Activated naive CD4-positive, alpha-beta T cell treated with anti-CD3 and anti-CD28 coated beads, Interleukin-2, amount 50 U/mL, for 24 hours (primary cell): ENCODE data around the gene SGTB.
A peak's percentile ranks its signal among the peaks of the same experiment; 100 is the strongest.

Experiments used
- H3K27ac Mint-ChIP-seq: one replicate; pipeline ENCODE4 v1.8.0; 2021; ENCODE audit warnings: mild to moderate bottlenecking, mixed read lengths
- H3K27me3 Mint-ChIP-seq: one replicate; pipeline ENCODE4 v1.8.0; 2021; ENCODE audit warnings: mixed read lengths
- H3K36me3 Mint-ChIP-seq: one replicate; pipeline ENCODE4 v1.8.0; 2021; ENCODE audit warnings: mixed read lengths
- H3K4me1 Mint-ChIP-seq: one replicate; pipeline ENCODE4 v1.8.0; 2021; ENCODE audit warnings: mixed read lengths
- H3K4me3 Mint-ChIP-seq: one replicate; pipeline ENCODE4 v1.8.0; 2021; ENCODE audit warnings: mild to moderate bottlenecking, mixed read lengths
- H3K9me3 Mint-ChIP-seq: one replicate; pipeline ENCODE4 v1.8.0; 2021; ENCODE audit warnings: mixed read lengths

Gene SGTB, protein sequence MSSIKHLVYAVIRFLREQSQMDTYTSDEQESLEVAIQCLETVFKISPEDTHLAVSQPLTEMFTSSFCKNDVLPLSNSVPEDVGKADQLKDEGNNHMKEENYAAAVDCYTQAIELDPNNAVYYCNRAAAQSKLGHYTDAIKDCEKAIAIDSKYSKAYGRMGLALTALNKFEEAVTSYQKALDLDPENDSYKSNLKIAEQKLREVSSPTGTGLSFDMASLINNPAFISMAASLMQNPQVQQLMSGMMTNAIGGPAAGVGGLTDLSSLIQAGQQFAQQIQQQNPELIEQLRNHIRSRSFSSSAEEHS

DNA sequence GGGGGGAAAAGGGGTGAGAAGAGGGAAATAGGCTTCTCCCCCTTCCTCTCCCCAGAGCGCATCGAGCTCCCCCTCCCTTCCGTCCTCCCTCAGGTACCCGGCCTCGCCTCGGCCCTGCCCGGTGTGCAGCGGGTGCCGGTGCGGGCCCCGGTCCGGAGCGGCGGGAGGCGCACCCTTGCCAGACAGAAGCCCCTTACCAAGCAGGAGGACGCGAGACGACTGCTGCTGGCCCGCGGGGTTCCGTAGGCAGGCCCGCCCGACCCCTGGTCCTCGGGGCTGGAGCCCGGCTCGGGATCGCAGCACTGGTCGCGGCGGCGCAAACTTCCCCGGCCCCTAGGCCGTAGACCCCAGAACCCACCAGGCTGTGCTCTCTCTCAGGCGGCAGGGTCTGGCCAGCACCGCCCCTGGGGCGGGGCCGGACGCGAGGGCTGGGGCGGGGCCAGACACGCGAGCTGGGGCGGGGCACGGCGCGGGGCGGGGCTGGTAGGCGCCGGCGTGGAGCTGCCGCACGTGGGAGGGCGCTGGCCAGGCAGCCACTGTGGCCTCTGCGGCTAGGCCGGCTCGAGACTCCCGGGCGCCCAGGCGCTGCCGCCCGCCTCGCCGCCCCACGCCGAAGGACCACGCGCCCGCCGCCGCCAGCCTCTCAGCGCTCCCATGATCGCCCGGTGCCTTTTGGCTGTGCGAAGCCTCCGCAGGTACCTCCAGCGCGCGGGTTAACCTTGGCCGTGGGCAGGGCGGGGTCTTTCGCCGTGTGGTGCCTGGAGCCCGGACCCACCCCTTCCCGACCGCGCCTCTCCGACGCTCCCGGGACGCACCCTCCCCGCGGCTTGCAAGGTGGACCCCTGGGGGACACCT is at the start of gene SGTB, which contains the start of gene NLN:
SGTB (minus strand) TSS at position 390 of the 855 bp plus-strand sequence. CDS start 1,302 bp downstream, outside the sequence.
NLN (plus strand) TSS at position 486 of the 855 bp plus-strand sequence; CDS start at position 655, 169 bp downstream.
- Mint-ChIP-seq H3K27me3 (no peaks in the 10 kb centered on the region), H3K4me3 (peak within 1 kb of the TSS; percentile 96), H3K27ac (peak within 1 kb of the TSS; percentile 96), H3K4me1 (peaks cover 16% of the 10 kb centered on the region), H3K36me3 (no peaks in the 10 kb centered on the region), H3K9me3 (no peaks in the 10 kb centered on the region)

DNA sequence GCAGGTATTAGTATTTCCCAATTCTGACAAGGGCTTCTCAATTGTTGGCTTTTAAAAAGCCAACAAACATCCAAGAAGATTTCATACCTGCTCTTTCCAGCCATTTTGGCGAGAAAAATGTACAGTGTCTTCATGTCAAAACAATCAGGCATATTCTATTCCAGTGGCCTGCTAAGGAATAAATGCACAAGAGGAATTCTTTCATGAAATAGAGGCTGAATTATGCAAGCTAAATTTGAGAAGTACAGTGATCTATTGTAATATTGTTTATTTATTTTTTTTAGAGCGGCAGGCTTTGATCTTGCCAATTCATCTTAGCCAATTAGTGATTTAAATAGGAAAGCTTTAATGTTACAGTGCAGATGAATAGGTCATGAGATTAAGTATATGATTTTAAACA is 49.4 kb upstream of the SGTB start:
- H3K27ac Mint-ChIP-seq, result no peak overlapping the region
- no peaks in the 10 kb centered on the region for H3K9me3 Mint-ChIP-seq
- no peak overlapping the region for H3K4me3 Mint-ChIP-seq
- H3K36me3 Mint-ChIP-seq, result peaks cover 9% of the 10 kb centered on the region
- H3K4me1 Mint-ChIP-seq, result peaks cover 27% of the 10 kb centered on the region
- no peaks in the 10 kb centered on the region for H3K27me3 Mint-ChIP-seq

DNA sequence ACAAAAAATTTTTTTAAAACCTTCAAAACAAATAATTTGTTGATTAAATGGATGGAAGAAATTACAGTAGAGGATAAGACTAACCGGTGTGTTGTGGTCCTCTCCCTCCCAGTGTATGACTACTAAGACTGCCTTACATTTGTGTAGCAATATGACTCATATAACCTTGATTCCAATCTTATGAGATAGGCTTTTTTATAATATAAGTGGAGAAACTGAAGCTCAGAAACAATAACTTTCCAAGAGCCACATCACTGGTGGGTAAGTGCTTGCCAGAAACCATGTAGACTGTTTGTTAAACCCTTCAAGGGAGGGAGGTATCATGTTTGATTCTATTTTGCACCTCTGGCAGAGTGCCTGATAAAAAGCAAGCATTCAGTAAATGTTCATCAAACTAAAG is 47.6 kb upstream of the SGTB start:
- H3K27me3 Mint-ChIP-seq, result no peaks in the 10 kb centered on the region
- no peak overlapping the region for H3K4me3 Mint-ChIP-seq
- peaks cover 25% of the 10 kb centered on the region for H3K4me1 Mint-ChIP-seq
- H3K36me3 Mint-ChIP-seq, result peaks cover 13% of the 10 kb centered on the region
- H3K27ac Mint-ChIP-seq, result no peak overlapping the region
- no peaks in the 10 kb centered on the region for H3K9me3 Mint-ChIP-seq

DNA sequence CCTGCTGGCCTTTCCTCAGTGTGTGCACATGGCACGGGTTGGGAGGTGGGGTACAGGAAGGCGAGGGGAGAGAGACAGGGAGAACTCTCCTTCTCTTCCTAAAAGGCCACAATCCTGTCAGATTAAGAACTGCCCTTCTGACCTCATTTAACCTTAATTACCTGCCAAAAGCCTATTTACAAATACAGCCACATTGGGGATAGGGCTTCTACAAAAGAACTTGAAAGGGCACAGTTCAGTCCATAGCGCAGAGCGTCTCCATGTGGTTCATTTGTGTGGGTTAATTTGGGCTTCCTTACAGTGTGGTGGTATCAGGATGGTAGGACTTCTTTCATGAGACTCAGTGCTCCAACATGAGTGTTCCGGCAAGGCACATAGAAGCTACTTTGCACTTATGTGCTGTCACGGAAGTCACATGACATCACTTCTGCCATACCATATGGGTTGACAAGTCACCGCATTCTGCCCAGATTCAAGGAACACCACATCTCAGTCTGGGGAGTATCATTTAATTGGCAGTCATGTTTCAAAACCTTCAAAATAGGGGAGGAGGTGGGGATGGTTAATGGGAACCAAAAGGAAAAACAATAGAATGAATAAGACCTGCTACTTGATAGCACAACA is 46.9 kb upstream of the SGTB start:
- Mint-ChIP-seq H3K27me3 (no peaks in the 10 kb centered on the region), H3K9me3 (no peaks in the 10 kb centered on the region), H3K36me3 (peaks cover 13% of the 10 kb centered on the region), H3K4me1 (peaks cover 18% of the 10 kb centered on the region), H3K4me3 (no peak overlapping the region), H3K27ac (no peak overlapping the region)

DNA sequence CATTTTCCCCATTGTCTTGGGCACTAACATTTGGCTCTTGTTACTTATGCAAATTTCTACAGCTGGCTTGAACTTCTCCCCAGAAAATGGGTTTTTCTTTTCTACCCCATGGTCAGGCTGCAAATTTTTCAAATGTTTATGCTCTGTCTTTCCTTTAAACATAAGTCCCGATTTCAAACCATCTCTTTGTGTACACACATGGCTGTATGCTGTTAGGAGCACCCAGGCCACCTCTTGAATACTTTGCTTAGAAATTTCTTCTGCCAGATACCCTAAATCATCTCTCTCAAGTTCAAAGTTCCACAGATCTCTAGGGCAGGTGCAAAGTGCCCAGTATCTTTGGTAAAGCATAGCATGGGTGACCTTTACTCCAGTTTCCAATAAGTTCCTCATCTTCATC is 45.7 kb upstream of the SGTB start:
- H3K4me1 Mint-ChIP-seq, result peaks cover 17% of the 10 kb centered on the region
- H3K27ac Mint-ChIP-seq, result no peak overlapping the region
- H3K4me3 Mint-ChIP-seq, result no peak overlapping the region
- no peaks in the 10 kb centered on the region for H3K27me3 Mint-ChIP-seq
- peaks cover 14% of the 10 kb centered on the region for H3K36me3 Mint-ChIP-seq
- no peaks in the 10 kb centered on the region for H3K9me3 Mint-ChIP-seq

DNA sequence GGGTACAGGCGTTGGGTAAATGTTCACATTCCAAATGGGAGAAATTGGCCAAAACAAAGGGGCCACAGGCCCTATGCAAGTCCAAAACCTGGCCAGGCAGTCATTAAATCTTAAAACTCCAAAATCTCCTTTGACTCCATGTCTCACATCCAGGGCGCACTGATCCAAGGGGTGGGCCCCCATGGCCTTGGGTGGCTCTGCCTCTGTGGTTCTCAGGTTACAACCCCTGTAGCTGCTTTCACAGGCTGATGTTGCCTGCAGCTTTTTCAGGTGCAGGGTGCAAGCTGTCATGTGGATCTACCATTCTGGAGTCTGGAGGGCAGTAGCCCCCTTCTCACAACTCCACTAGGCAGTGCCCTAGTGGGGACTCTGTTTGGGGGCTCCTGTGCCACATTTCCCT is 44.9 kb upstream of the SGTB start:
- Mint-ChIP-seq H3K9me3 (no peaks in the 10 kb centered on the region), H3K4me3 (no peak overlapping the region), H3K27me3 (no peaks in the 10 kb centered on the region), H3K27ac (no peak overlapping the region), H3K4me1 (peaks cover 17% of the 10 kb centered on the region), H3K36me3 (peaks cover 14% of the 10 kb centered on the region)

DNA sequence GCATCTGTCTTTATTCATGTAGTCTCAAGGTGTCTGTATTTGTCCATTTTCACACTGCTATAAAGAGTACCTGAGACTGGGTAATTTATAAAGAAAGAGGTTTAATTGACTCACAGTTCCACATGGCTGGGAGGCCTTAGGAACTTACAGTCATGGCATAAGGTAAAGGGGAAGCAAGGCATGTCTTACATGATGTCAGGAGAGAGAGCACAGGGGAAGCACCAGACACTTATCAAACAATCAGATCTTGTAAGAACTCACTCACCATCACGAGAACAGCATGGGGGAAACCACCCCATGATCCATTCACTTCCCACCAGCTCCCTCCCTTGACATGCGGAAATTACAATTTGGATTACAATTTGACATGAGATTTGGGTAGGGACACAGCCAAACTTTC is 44.3 kb upstream of the SGTB start:
- Mint-ChIP-seq H3K4me1 (peaks cover 20% of the 10 kb centered on the region), H3K9me3 (no peaks in the 10 kb centered on the region), H3K27me3 (no peaks in the 10 kb centered on the region), H3K4me3 (no peak overlapping the region), H3K27ac (no peak overlapping the region), H3K36me3 (peaks cover 14% of the 10 kb centered on the region)

DNA sequence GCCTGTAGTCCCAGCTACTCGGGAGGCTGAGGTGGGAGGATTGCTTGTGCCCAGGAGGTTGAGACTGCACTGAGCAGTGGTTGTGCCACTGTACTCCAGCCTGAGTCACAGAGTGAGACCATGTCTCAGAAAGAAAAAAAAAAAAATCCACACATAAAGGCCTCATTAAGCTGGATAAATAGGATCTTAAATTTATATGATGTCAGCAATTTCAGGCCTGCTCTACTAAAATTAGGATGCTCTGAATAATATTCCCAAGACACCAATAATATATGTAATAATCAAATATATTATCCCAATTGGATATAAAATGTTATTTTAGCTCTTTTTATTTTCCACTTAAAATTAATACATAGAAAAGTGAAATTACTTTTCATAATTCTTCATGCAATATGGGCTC is 43.7 kb upstream of the SGTB start:
- H3K27ac Mint-ChIP-seq, result no peak overlapping the region
- H3K27me3 Mint-ChIP-seq, result no peaks in the 10 kb centered on the region
- H3K4me1 Mint-ChIP-seq, result peaks cover 25% of the 10 kb centered on the region
- peaks cover 14% of the 10 kb centered on the region for H3K36me3 Mint-ChIP-seq
- no peak overlapping the region for H3K4me3 Mint-ChIP-seq
- no peaks in the 10 kb centered on the region for H3K9me3 Mint-ChIP-seq

DNA sequence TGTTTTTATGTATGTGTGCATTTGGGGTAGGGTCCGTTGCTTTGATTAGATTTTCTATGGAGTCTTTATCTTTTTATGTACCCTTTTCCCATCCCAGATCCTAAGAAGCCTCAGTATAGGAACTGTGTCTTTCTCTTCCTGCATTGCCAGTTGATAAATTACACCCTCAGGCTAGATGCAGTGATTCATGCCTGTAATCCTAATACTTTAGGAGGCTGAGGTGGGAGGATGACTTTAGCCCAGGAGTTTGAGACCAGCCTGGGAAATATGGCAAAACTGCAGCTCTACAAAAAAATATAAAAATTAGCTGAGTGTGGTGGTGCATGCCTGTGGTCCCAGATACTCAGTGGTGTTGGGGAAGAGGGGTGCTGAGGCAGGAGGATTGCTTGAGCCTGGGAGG is 40.3 kb upstream of the SGTB start:
- peaks cover 11% of the 10 kb centered on the region for H3K36me3 Mint-ChIP-seq
- H3K27ac Mint-ChIP-seq, result no peak overlapping the region
- no peaks in the 10 kb centered on the region for H3K9me3 Mint-ChIP-seq
- no peak overlapping the region for H3K4me3 Mint-ChIP-seq
- no peaks in the 10 kb centered on the region for H3K27me3 Mint-ChIP-seq
- peaks cover 15% of the 10 kb centered on the region for H3K4me1 Mint-ChIP-seq

DNA sequence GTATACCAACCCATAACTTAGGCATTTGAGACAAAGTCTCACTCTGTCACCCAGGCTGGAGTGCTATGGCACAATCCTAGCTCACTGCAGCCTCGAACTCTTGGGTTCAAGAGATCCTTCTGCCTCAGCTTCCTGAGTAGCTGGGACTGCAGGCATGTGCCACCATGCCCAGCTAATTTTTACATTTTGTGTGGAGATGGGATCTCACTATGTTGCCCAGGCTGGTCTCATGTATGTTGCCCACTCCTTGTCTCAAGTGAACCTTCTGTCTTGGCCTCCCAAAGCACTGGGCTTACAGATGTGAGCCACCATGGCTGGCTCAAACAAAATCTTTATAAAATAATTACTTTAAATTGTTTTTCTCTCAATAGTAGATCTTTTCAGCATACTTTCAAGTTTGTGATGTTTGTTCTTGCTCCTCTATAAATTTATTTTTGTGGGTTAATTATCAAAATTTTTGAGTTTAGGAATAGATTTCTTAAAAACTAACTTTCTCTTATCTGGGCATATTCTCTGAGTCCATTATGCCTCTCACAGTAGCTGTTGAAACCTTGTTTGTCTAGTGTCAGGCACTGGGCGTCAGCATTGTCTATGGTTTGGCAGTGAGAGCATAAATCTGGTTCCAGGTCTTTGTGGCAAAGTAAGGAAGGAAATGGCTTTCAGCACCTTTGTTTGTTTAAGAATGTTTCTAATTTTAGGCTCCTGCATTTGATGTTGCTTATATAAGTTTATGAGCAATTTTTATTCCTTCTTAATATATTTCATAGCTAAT is 38.8 kb upstream of the SGTB start:
- Mint-ChIP-seq H3K9me3 (no peaks in the 10 kb centered on the region), H3K4me1 (peaks cover 8% of the 10 kb centered on the region), H3K27me3 (no peaks in the 10 kb centered on the region), H3K27ac (peak overlapping the region; percentile 2), H3K4me3 (no peak overlapping the region), H3K36me3 (peaks cover 3% of the 10 kb centered on the region)

DNA sequence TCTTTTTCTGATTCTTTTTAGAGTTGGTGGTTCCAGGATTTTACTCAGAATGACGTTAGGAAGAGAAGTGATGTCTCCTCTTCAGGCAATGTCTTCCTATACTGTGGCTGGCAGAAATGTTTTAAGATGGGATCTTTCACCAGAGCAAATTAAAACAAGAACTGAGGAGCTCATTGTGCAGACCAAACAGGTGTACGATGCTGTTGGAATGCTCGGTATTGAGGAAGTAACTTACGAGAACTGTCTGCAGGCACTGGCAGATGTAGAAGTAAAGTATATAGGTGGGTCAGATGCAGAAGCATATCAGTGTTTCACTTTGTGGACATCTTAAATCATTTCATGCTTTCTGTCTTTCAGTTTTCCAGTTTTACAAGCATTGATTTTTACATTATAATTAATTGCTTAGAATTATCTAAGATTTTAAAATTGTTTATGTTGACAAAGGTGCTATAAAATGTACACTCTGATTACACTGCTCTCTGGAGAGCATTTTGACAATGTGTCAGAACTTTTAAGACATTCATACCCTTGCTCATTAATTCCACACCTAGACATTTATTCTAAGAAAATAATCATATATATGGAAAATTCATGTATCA is 36.7 kb upstream of the SGTB start:
- H3K36me3 Mint-ChIP-seq, result peaks cover 3% of the 10 kb centered on the region
- peaks cover 8% of the 10 kb centered on the region for H3K4me1 Mint-ChIP-seq
- no peaks in the 10 kb centered on the region for H3K27me3 Mint-ChIP-seq
- H3K4me3 Mint-ChIP-seq, result no peak overlapping the region
- H3K27ac Mint-ChIP-seq, result no peak overlapping the region
- H3K9me3 Mint-ChIP-seq, result no peaks in the 10 kb centered on the region

DNA sequence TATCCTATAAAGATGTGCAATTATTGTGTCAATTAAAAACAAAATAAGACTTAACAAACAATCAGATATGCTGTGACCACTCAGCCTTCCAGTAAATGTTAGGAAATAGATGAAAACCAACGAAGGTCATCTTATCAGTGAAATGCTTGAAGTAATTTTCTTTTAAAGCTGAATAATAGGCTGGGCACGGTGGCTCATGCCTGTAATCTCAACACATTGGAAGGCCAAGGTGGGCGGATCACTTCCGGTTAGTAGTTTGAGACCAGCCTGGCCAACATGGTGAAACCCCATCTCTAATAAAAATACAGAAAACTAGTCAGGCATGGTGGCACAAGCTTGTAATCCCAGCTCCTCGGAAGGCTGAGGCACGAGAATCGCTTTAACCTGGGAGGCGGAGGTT is 31.3 kb upstream of the SGTB start:
- Mint-ChIP-seq H3K27me3 (no peaks in the 10 kb centered on the region), H3K27ac (no peak overlapping the region), H3K4me1 (peaks cover 9% of the 10 kb centered on the region), H3K9me3 (no peaks in the 10 kb centered on the region), H3K4me3 (no peak overlapping the region), H3K36me3 (peaks cover 2% of the 10 kb centered on the region)

DNA sequence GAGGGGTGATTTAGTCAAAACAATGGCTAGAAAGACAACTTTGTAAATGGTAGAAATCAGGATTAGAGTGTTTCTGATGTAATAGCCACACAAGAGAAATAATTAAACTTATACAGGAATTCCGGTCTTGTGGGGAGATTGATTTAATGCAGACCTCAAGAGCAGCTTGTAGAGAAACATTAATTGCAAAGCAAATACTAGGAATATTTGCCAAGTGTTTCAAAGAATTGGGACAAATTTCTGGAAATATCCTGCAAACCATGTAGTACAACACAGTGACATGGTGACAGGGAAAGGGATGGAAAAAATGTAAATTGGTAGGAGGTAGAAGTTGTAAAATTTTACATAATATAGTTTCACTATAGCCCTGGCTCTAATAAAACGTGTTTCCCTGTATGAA is 29.0 kb upstream of the SGTB start:
- peaks cover 9% of the 10 kb centered on the region for H3K4me1 Mint-ChIP-seq
- no peak overlapping the region for H3K4me3 Mint-ChIP-seq
- peaks cover 2% of the 10 kb centered on the region for H3K36me3 Mint-ChIP-seq
- H3K27me3 Mint-ChIP-seq, result no peaks in the 10 kb centered on the region
- no peaks in the 10 kb centered on the region for H3K9me3 Mint-ChIP-seq
- H3K27ac Mint-ChIP-seq, result no peak overlapping the region

DNA sequence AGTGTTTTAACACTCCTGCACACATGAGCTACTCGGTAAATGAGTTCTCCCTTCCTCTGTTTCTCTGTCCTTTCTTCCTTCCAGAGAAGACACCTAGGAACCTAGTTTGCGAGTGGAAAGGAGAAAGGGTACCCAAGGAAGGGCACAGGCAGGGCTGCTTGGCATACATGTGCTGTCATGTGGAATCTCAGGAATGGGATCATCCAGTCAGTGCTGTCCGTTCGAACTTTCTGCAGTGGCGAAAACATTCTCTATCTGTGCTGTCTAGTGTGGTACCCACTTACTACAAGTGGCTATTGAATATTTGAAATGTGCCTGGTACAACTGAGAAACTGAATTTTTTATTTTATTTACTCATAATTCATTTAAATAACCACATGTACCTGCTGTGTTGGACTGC is 28.0 kb upstream of the SGTB start:
- no peak overlapping the region for H3K4me3 Mint-ChIP-seq
- no peaks in the 10 kb centered on the region for H3K27me3 Mint-ChIP-seq
- H3K36me3 Mint-ChIP-seq, result peaks cover 2% of the 10 kb centered on the region
- no peaks in the 10 kb centered on the region for H3K9me3 Mint-ChIP-seq
- no peak overlapping the region for H3K27ac Mint-ChIP-seq
- H3K4me1 Mint-ChIP-seq, result peaks cover 9% of the 10 kb centered on the region
